Measurements from ENCODE around the gene DMAP1. TPM values are rescaled to one million over a fixed set of nuclear protein-coding genes. Genes with fewer than 3 reads are reported as not detected.
A peak's percentile ranks its signal among the peaks of the same experiment; 100 is the strongest.

The DMAP1 gene
- total and polyA plus RNA-seq, 2 of the 8 experiments (the other 6 are each of a cell fraction or from before 2014, with no cell fraction given), result 36.4 to 42.4 TPM

GRCh38 chr1:44237721-44238457 lies 24.6 kb downstream of the DMAP1 start (continued):
- TF ChIP-seq USF2 (IDR thresholded peaks at IDR 0.05; ENCODE audit: low read length), result no peak
- 0 out of 2 replicates have a peak, but pooled peaks have one; percentile 17 for TF ChIP-seq CEBPB (IDR thresholded peaks at IDR 0.05; ENCODE audit: low read depth, low read length)
- TF ChIP-seq RBBP5 (IDR thresholded peaks at IDR 0.05; ENCODE audit: borderline replicate concordance, low read depth, low read length), result no peak
- no peak for TF ChIP-seq MAFK (IDR thresholded peaks at IDR 0.05; ENCODE audit: low read depth, low read length)
- 0 out of 2 replicates have a peak, but pooled peaks have one; percentile 13 for TF ChIP-seq MAX (IDR thresholded peaks at IDR 0.05)
- TF ChIP-seq SIX5 (IDR thresholded peaks at IDR 0.05; ENCODE audit: low read depth, low read length), result no peak
- TF ChIP-seq HDAC6 (IDR thresholded peaks at IDR 0.05; ENCODE audit: low read depth, low read length), result no peak
- TF ChIP-seq CBX8 (IDR thresholded peaks at IDR 0.05; ENCODE audit: borderline replicate concordance, low read depth, low read length), result no peak
- no peak for TF ChIP-seq SP2 (IDR thresholded peaks at IDR 0.05; ENCODE audit: low read length)
- no peak for TF ChIP-seq HDAC2 (IDR thresholded peaks at IDR 0.05; ENCODE audit: borderline replicate concordance in 1 of 2, low read depth in 2 of 2, low read length in 2 of 2)
- no peak for TF ChIP-seq TEAD4 (IDR thresholded peaks at IDR 0.05; ENCODE audit: low read depth, low read length)
- TF ChIP-seq BACH1 (IDR thresholded peaks at IDR 0.05; ENCODE audit: low read length), result no peak
- peak; percentile 11; the same call in 1 of the 2 replicates for TF ChIP-seq YY1 (IDR thresholded peaks at IDR 0.05; ENCODE audit: low read depth, low read length)
- 0 out of 2 replicates have a peak, but pooled peaks have one; percentile 34 for TF ChIP-seq SP1 (IDR thresholded peaks at IDR 0.05; ENCODE audit: low read depth, low read length)
- no peak for TF ChIP-seq E2F6 (IDR thresholded peaks at IDR 0.05)
- no peak for TF ChIP-seq TAF7 (optimal IDR thresholded peaks at IDR 0.05; ENCODE audit: borderline replicate concordance, low read depth, low read length)
- TF ChIP-seq SP4 (IDR thresholded peaks at IDR 0.05; ENCODE audit: low read length), result 0 out of 2 replicates have a peak, but pooled peaks have one; percentile 50
- no peak for TF ChIP-seq TCF12 (IDR thresholded peaks at IDR 0.05; ENCODE audit: low read depth, low read length)
- TF ChIP-seq POU5F1 (IDR thresholded peaks at IDR 0.05; ENCODE audit: low read depth, low read length), result no peak
- TF ChIP-seq RAD21 (IDR thresholded peaks at IDR 0.05 in 1 of 2, conservative IDR thresholded peaks at IDR 0.05 in 1 of 2; ENCODE audit: low read depth in 2 of 2, low read length in 2 of 2), result peak; percentile 58 to 60
- TF ChIP-seq ZNF274 (IDR thresholded peaks at IDR 0.05; ENCODE audit: borderline replicate concordance, extremely low read depth, low read length), result no peak
- no peak for TF ChIP-seq KDM4A (IDR thresholded peaks at IDR 0.05; ENCODE audit: low read depth, low read length, severe bottlenecking)

All from H1 (cell line).